ENCODE measurements around the gene NCKAP5.

NCKAP5 gene

GRCh38 chr2:132971310-132972061, 596.8 kb downstream of the NCKAP5 start:
- H4K20me1 ChIP-seq (ENCODE audit: insufficient read depth, low read length), result peaks cover 2% of the 10 kb centered on the region; the same call in 1 of the 2 replicates
- H3K9me3 ChIP-seq (ENCODE audit: insufficient read depth, low read length, severe bottlenecking), result no peaks in the 10 kb centered on the region
- no peaks in the 10 kb centered on the region for H3K79me2 ChIP-seq (ENCODE audit: insufficient read depth, low read length)
- no peak overlapping the region for H2AFZ ChIP-seq (ENCODE audit: low read depth, low read length)
- ATAC-seq (ENCODE audit: insufficient read depth, low read depth), result no peak
- no peak overlapping the region for H3K9ac ChIP-seq (ENCODE audit: low read depth, low read length)
- TF ChIP-seq EZH2 (IDR thresholded peaks at IDR 0.05; ENCODE audit: borderline replicate concordance, low read depth, low read length, severe bottlenecking) (no peak), CTCF (IDR thresholded peaks at IDR 0.05; ENCODE audit: borderline replicate concordance, extremely low read depth, low read length, poor library complexity, severe bottlenecking) (no peak)
- no peaks in the 10 kb centered on the region for H3K4me1 ChIP-seq (ENCODE audit: insufficient read depth, low read length)
- H3K36me3 ChIP-seq (ENCODE audit: insufficient read depth, low read length), result no peaks in the 10 kb centered on the region
- H3K27ac ChIP-seq (ENCODE audit: low read length), result no peak overlapping the region
- H3K4me3 ChIP-seq (ENCODE audit: low read depth in 1 of 2, low read length in 2 of 2), result no peak overlapping the region
- H3K4me2 ChIP-seq (ENCODE audit: insufficient read depth, low read length), result no peak overlapping the region
- no peaks in the 10 kb centered on the region for H3K27me3 ChIP-seq (ENCODE audit: insufficient read depth, low read length, poor library complexity)
- no peak for DNase-seq

GRCh38 chr2:132969371-132969985, 598.8 kb downstream of the NCKAP5 start:
- H4K20me1 ChIP-seq (ENCODE audit: insufficient read depth, low read length), result peaks cover 2% of the 10 kb centered on the region; the same call in 1 of the 2 replicates
- DNase-seq (no peak), ATAC-seq (ENCODE audit: insufficient read depth, low read depth) (no peak)
- TF ChIP-seq EZH2 (IDR thresholded peaks at IDR 0.05; ENCODE audit: borderline replicate concordance, low read depth, low read length, severe bottlenecking) (no peak), CTCF (IDR thresholded peaks at IDR 0.05; ENCODE audit: borderline replicate concordance, extremely low read depth, low read length, poor library complexity, severe bottlenecking) (no peak)
- no peak overlapping the region for H3K27ac ChIP-seq (ENCODE audit: low read length)
- H2AFZ ChIP-seq (ENCODE audit: low read depth, low read length), result no peak overlapping the region
- H3K4me1 ChIP-seq (ENCODE audit: insufficient read depth, low read length), result no peaks in the 10 kb centered on the region
- no peak overlapping the region for H3K9ac ChIP-seq (ENCODE audit: low read depth, low read length)
- no peaks in the 10 kb centered on the region for H3K27me3 ChIP-seq (ENCODE audit: insufficient read depth, low read length, poor library complexity)
- no peaks in the 10 kb centered on the region for H3K79me2 ChIP-seq (ENCODE audit: insufficient read depth, low read length)
- no peak overlapping the region for H3K4me3 ChIP-seq (ENCODE audit: low read depth in 1 of 2, low read length in 2 of 2)
- H3K9me3 ChIP-seq (ENCODE audit: insufficient read depth, low read length, severe bottlenecking), result no peaks in the 10 kb centered on the region
- no peak overlapping the region for H3K4me2 ChIP-seq (ENCODE audit: insufficient read depth, low read length)
- H3K36me3 ChIP-seq (ENCODE audit: insufficient read depth, low read length), result no peaks in the 10 kb centered on the region

GRCh38 chr2:132965460-132965859, 602.8 kb downstream of the NCKAP5 start:
- no peak for ATAC-seq (ENCODE audit: insufficient read depth, low read depth)
- no peaks in the 10 kb centered on the region for H3K4me1 ChIP-seq (ENCODE audit: insufficient read depth, low read length)
- peaks cover 2% of the 10 kb centered on the region; the same call in 1 of the 2 replicates for H4K20me1 ChIP-seq (ENCODE audit: insufficient read depth, low read length)
- H3K4me2 ChIP-seq (ENCODE audit: insufficient read depth, low read length), result no peak overlapping the region
- TF ChIP-seq CTCF (IDR thresholded peaks at IDR 0.05; ENCODE audit: borderline replicate concordance, extremely low read depth, low read length, poor library complexity, severe bottlenecking), result no peak
- no peak for TF ChIP-seq EZH2 (IDR thresholded peaks at IDR 0.05; ENCODE audit: borderline replicate concordance, low read depth, low read length, severe bottlenecking)
- H3K27me3 ChIP-seq (ENCODE audit: insufficient read depth, low read length, poor library complexity), result no peaks in the 10 kb centered on the region
- H3K36me3 ChIP-seq (ENCODE audit: insufficient read depth, low read length), result no peaks in the 10 kb centered on the region
- H3K79me2 ChIP-seq (ENCODE audit: insufficient read depth, low read length), result no peaks in the 10 kb centered on the region
- no peak overlapping the region for H2AFZ ChIP-seq (ENCODE audit: low read depth, low read length)
- no peak for DNase-seq
- no peak overlapping the region for H3K4me3 ChIP-seq (ENCODE audit: low read depth in 1 of 2, low read length in 2 of 2)
- H3K9me3 ChIP-seq (ENCODE audit: insufficient read depth, low read length, severe bottlenecking), result no peaks in the 10 kb centered on the region
- no peak overlapping the region for H3K9ac ChIP-seq (ENCODE audit: low read depth, low read length)
- no peak overlapping the region for H3K27ac ChIP-seq (ENCODE audit: low read length)

Data from DND-41 (cell line).